Activated CD4-positive, alpha-beta T cell treated with anti-CD3 and anti-CD28 coated beads, Interleukin-2, amount 10 ng/mL, durations not matched to agents 24 days and 14 days (primary cell): ENCODE data around the gene DPYD. TPM values are rescaled to one million over a fixed set of nuclear protein-coding genes. Genes with fewer than 3 reads are reported as not detected.

Source experiments
- DNase-seq: peaks from one replicate; pipeline ENCODE4 v3.0.0; 2022
- H3K27ac Mint-ChIP-seq: one replicate; pipeline ENCODE4 v1.8.0; 2022; ENCODE audit warnings: mild to moderate bottlenecking, mixed read lengths
- H3K27me3 Mint-ChIP-seq: one replicate; pipeline ENCODE4 v1.8.0; 2022; ENCODE audit warnings: mixed read lengths
- H3K36me3 Mint-ChIP-seq: one replicate; pipeline ENCODE4 v1.8.0; 2022; ENCODE audit warnings: low read depth, mild to moderate bottlenecking, mixed read lengths
- H3K4me1 Mint-ChIP-seq: one replicate; pipeline ENCODE4 v1.8.0; 2021; ENCODE audit warnings: mixed read lengths
- H3K4me3 Mint-ChIP-seq: one replicate; pipeline ENCODE4 v1.8.0; 2022; ENCODE audit warnings: mild to moderate bottlenecking, moderate library complexity, mixed read lengths
- H3K9me3 Mint-ChIP-seq: one replicate; pipeline ENCODE4 v1.8.0; 2021; ENCODE audit warnings: mixed read lengths
- intact Hi-C: fragments of 100-400 bp; cut with micrococcal nuclease; formaldehyde crosslinking; loops from one replicate; pipeline ENCODE4 v1.15.1; 2023
- total RNA-seq: library from RNA; stranded (reverse); gene quantifications from 2 replicates; pipeline ENCODE4 v1.2.3, GENCODE V29; 2022

The DPYD gene
- total RNA-seq, 1 donor from 2014 or later = 13.4 TPM

DNA sequence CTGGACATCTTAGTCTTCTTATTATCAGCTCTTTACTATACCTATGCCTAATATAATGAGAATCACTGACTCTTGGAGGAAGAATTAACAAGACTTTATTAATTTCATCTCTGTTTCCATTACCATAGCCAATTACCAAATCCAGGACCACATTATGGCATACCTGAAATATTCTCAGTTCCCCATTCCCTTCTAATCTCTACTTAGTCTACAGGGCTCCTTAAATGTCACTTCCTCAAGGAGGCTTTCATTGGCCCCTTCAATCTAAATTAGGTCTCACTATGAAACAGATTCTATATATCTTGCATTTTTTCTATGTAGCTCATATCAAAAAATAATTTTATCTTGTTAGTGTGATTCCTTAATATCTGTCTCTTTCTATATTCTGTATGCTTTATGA lies 828.0 kb downstream of the DPYD start:
- peaks cover 3% of the 10 kb centered on the region for H3K36me3 Mint-ChIP-seq
- H3K4me3 Mint-ChIP-seq = no peak overlapping the region
- no peak for DNase-seq
- no peaks in the 10 kb centered on the region for H3K9me3 Mint-ChIP-seq
- H3K27ac Mint-ChIP-seq = no peak overlapping the region
- intact Hi-C loops = no loop called here
- H3K27me3 Mint-ChIP-seq = no peaks in the 10 kb centered on the region
- H3K4me1 Mint-ChIP-seq = no peaks in the 10 kb centered on the region

DNA sequence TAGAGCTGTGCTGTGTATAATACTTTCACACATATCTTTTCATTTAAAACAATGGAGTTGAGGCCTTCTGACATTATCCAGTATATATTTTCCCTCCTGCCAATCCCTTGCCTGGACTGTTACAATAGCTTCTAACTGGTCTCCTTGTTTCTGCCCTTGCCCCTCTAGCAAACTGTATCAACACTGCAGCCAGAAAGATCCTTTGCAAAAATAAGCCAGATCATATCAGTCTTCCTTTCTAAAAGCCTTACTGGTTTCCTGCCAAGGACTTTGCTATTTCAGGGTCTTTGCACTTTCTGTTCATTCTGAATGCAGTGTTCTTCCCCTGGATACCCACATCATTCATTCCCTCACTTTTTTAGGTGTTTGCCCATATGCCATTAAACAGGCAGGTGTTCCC lies 829.2 kb downstream of the DPYD start:
- Mint-ChIP-seq H3K27ac (no peak overlapping the region), H3K36me3 (peaks cover 2% of the 10 kb centered on the region), H3K4me3 (no peak overlapping the region), H3K9me3 (no peaks in the 10 kb centered on the region), H3K4me1 (no peaks in the 10 kb centered on the region), H3K27me3 (no peaks in the 10 kb centered on the region)
- intact Hi-C loops = no loop called here
- DNase-seq = no peak

GRCh38 chr1:97091263-97091662 lies 829.6 kb downstream of the DPYD start:
- Mint-ChIP-seq H3K36me3 (no peaks in the 10 kb centered on the region), H3K9me3 (no peaks in the 10 kb centered on the region), H3K4me1 (no peaks in the 10 kb centered on the region), H3K4me3 (no peak overlapping the region), H3K27me3 (no peaks in the 10 kb centered on the region), H3K27ac (no peak overlapping the region)
- DNase-seq = no peak
- intact Hi-C loops = no loop called here

- H3K36me3 Mint-ChIP-seq = no peaks in the 10 kb centered on the region
- no peak overlapping the region for H3K27ac Mint-ChIP-seq
- no peak overlapping the region for H3K4me3 Mint-ChIP-seq
- intact Hi-C loops = no loop called here
- DNase-seq = no peak
- no peaks in the 10 kb centered on the region for H3K4me1 Mint-ChIP-seq
- no peaks in the 10 kb centered on the region for H3K27me3 Mint-ChIP-seq
- H3K9me3 Mint-ChIP-seq = no peaks in the 10 kb centered on the region
These were observed 830.1 kb downstream of the DPYD start for GRCh38 chr1:97090725-97091124.

DNA sequence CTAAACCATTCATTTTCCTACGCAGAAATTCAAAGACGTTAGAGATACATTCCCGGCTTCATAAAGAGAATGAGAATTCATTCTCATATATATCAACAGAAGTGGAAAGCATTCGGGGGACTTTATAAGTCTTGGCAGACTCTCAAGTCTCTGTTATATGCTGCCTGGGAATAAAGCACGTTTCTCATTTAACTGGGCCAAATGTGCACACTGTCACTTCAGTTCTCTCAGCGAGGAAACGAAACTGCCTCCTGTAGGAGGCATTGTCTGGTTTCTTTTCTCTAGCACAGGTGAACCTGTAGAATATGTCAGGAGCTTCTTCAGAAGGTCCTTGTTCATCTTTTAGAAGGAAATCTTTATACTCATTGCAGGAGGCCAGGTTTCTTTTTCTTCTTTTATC lies 831.7 kb downstream of the DPYD start:
- Mint-ChIP-seq H3K27me3 (no peaks in the 10 kb centered on the region), H3K36me3 (no peaks in the 10 kb centered on the region), H3K9me3 (no peaks in the 10 kb centered on the region), H3K4me3 (no peak overlapping the region), H3K27ac (no peak overlapping the region), H3K4me1 (no peaks in the 10 kb centered on the region)
- no peak for DNase-seq
- intact Hi-C loops = no loop called here

DNA sequence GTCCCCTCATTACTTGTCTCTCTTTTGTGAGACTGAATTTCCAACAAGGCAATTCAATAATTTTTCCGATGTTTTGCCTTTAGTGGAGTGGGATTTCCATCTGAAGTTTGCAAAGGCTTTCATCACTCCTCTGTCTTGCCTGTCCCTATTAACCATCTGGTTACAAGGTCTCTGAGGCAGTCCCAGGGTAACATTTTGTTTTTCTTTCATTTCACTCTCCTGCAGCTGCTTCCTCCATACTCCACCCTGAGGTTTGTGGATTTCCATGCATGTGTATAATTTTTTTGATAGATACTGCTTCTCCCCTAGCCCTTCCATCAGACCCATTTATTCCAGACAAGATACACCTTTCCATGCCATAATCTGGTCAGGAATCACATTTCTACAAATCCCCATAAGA lies 832.4 kb downstream of the DPYD start:
- Mint-ChIP-seq H3K4me3 (no peak overlapping the region), H3K9me3 (no peaks in the 10 kb centered on the region), H3K4me1 (no peaks in the 10 kb centered on the region), H3K36me3 (no peaks in the 10 kb centered on the region), H3K27ac (no peak overlapping the region), H3K27me3 (no peaks in the 10 kb centered on the region)
- intact Hi-C loops = no loop called here
- no peak for DNase-seq

- no peak for DNase-seq
- intact Hi-C loops = no loop called here
These were observed 836.3 kb downstream of the DPYD start for GRCh38 chr1:97084546-97084945.

GRCh38 chr1:97082160-97082848 lies 838.5 kb downstream of the DPYD start:
- Mint-ChIP-seq H3K36me3 (no peaks in the 10 kb centered on the region), H3K4me3 (no peak overlapping the region), H3K9me3 (no peaks in the 10 kb centered on the region), H3K27ac (no peak overlapping the region), H3K4me1 (no peaks in the 10 kb centered on the region), H3K27me3 (no peaks in the 10 kb centered on the region)
- DNase-seq = no peak
- intact Hi-C loops = no loop called here

More at GRCh38 chr1:97084546-97084945, 836.3 kb downstream of the DPYD start:
- H3K36me3 Mint-ChIP-seq = no peaks in the 10 kb centered on the region
- no peaks in the 10 kb centered on the region for H3K9me3 Mint-ChIP-seq
- no peak overlapping the region for H3K27ac Mint-ChIP-seq
- H3K4me3 Mint-ChIP-seq = no peak overlapping the region
- no peaks in the 10 kb centered on the region for H3K27me3 Mint-ChIP-seq
- no peaks in the 10 kb centered on the region for H3K4me1 Mint-ChIP-seq

DNA sequence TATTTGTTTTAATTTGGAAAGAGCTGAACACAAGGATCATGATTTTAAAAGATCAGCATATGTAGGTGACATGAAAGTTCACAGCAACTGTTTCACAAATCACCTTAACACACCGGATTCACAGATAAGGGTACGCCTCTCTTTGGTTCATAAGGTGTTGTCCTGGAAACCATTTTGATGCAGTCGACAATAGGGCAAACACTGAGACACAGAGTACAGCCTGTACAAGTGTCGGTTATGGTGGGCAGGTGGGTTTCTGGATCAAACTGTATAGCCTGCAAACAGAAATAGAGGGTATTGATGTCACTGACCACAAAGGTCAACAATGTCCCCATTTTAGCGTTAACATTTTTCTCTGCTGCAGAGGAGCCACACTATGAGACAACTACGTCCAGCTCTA lies 842.0 kb downstream of the DPYD start:
- Mint-ChIP-seq H3K4me1 (no peaks in the 10 kb centered on the region), H3K36me3 (no peaks in the 10 kb centered on the region), H3K9me3 (no peaks in the 10 kb centered on the region), H3K27ac (no peak overlapping the region), H3K27me3 (no peaks in the 10 kb centered on the region), H3K4me3 (no peak overlapping the region)
- no peak for DNase-seq
- intact Hi-C loops = no loop called here

- Mint-ChIP-seq H3K27ac (no peak overlapping the region), H3K27me3 (no peaks in the 10 kb centered on the region), H3K36me3 (no peaks in the 10 kb centered on the region), H3K9me3 (no peaks in the 10 kb centered on the region), H3K4me3 (no peak overlapping the region), H3K4me1 (no peaks in the 10 kb centered on the region)
- DNase-seq = no peak
- intact Hi-C loops = no loop called here
These were observed 843.6 kb downstream of the DPYD start for GRCh38 chr1:97077221-97077620.

- DNase-seq = no peak
- no peaks in the 10 kb centered on the region for H3K9me3 Mint-ChIP-seq
- H3K4me3 Mint-ChIP-seq = no peak overlapping the region
- intact Hi-C loops = no loop called here
- H3K27ac Mint-ChIP-seq = no peak overlapping the region
- H3K36me3 Mint-ChIP-seq = no peaks in the 10 kb centered on the region
- no peaks in the 10 kb centered on the region for H3K4me1 Mint-ChIP-seq
- H3K27me3 Mint-ChIP-seq = no peaks in the 10 kb centered on the region
These were observed 846.1 kb downstream of the DPYD start for GRCh38 chr1:97074771-97075170.

DNA sequence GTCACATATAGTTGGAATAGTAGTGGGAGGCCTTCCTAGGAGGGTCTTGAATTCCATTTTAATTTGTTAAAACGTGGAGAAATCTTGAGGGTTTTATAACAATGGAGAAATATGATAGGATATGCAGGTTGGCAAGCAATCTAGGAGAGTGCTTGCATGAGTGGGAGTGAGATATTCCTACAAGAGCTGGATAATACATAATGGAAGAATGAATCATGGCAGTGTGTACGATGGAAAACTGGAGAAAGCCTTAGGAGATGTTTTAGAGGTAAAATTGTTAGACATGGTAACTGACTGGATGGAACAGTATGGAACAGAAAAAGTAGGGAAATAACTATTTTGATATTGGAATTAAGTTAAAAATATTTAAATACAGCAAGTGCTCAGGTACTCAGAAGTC lies 846.9 kb downstream of the DPYD start:
- Mint-ChIP-seq H3K36me3 (no peaks in the 10 kb centered on the region), H3K9me3 (no peaks in the 10 kb centered on the region), H3K4me1 (no peaks in the 10 kb centered on the region), H3K27me3 (no peaks in the 10 kb centered on the region), H3K4me3 (no peak overlapping the region), H3K27ac (no peak overlapping the region)
- no peak for DNase-seq
- intact Hi-C loops = no loop called here

DNA sequence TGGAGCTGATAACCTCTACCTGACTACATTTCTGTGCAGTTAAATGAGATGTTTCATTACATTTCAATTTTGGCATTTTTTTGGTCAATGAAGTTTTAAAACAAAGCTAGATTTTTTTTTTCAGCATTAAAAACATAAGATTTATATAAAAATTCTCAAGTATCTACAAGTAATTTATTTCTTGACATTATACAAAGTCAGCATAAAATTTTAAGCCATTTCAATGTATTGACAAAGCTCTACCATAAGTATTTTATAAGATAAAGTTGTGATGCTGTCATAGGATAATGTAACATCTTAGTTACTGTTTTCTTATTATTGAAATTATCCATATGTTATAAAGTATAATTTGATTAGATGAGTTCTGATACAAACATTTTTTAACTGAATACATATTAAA lies 847.7 kb downstream of the DPYD start:
- H3K9me3 Mint-ChIP-seq = no peaks in the 10 kb centered on the region

DNA sequence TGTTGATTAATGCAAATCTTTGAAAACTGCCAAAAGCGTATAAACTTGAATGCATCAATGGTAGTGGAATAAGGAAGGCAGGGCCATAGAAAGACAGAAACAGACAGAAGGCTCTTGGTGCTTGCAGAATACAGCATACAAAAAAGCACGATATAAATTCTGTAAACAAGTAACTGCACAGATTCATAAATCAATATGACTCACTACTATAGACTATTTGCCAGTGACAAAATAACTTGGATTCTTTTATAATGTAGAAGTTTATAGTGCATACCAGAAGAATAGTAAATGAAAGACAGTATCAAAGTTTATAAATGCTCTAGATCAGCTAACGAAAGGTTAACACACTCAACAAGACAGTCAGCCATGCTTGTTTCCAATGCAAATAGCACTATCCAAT lies 849.7 kb downstream of the DPYD start:
- Mint-ChIP-seq H3K4me1 (no peaks in the 10 kb centered on the region), H3K27me3 (no peaks in the 10 kb centered on the region), H3K4me3 (no peak overlapping the region), H3K27ac (no peak overlapping the region), H3K36me3 (no peaks in the 10 kb centered on the region), H3K9me3 (no peaks in the 10 kb centered on the region)
- DNase-seq = no peak
- intact Hi-C loops = no loop called here

More for the DNA sequence above, 847.7 kb downstream of the DPYD start:
- no peaks in the 10 kb centered on the region for H3K4me1 Mint-ChIP-seq
- no peaks in the 10 kb centered on the region for H3K27me3 Mint-ChIP-seq
- DNase-seq = no peak
- no peaks in the 10 kb centered on the region for H3K36me3 Mint-ChIP-seq
- H3K27ac Mint-ChIP-seq = no peak overlapping the region
- intact Hi-C loops = no loop called here
- no peak overlapping the region for H3K4me3 Mint-ChIP-seq

DNA sequence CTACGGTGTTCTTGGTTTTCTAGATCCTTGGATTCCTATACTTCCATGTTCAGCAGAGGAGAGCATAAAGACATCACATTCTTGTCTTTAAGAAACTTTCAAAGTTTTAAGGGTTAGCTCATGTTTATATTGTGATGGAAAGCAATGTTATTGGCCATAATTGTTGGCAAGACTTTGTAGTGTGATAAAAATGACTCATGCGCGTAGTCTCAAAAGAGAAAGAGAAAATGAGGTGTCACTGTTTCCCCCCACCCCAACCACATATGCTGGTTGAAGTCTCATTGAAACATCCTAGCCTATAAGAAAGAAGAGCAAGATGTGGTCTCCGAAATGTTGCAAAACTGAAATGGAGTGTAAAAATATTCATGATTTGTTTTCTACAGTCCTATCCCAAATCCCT lies 850.5 kb downstream of the DPYD start:
- Mint-ChIP-seq H3K27me3 (no peaks in the 10 kb centered on the region), H3K27ac (no peak overlapping the region), H3K9me3 (peaks cover 2% of the 10 kb centered on the region), H3K4me1 (no peaks in the 10 kb centered on the region), H3K36me3 (no peaks in the 10 kb centered on the region), H3K4me3 (no peak overlapping the region)
- intact Hi-C loops = no loop called here
- no peak for DNase-seq
